HTERT RPE-1 (cell line): Measurements from ENCODE around the gene MRPS11.
"Not testable (repeated sequence)": the region's sequence is repeated elsewhere in the genome, so short reads cannot be mapped to it uniquely, and the experiment has no call there.

ENCODE experiments used
- in situ Hi-C: fragments of 300-500 bp; cut with MboI; formaldehyde crosslinking; loops from 4 replicates; pipeline ENCODE4 v1.14.3; 2020; ENCODE audit warnings: low sequenced_read_pairs

The MRPS11 gene

GRCh38 chr15:88454867-88455810, 12.4 kb upstream of the MRPS11 start:
- in situ Hi-C loops: no loop called here

GRCh38 chr15:88456733-88457132, 10.8 kb upstream of the MRPS11 start:
- in situ Hi-C loops: no loop called here

DNA sequence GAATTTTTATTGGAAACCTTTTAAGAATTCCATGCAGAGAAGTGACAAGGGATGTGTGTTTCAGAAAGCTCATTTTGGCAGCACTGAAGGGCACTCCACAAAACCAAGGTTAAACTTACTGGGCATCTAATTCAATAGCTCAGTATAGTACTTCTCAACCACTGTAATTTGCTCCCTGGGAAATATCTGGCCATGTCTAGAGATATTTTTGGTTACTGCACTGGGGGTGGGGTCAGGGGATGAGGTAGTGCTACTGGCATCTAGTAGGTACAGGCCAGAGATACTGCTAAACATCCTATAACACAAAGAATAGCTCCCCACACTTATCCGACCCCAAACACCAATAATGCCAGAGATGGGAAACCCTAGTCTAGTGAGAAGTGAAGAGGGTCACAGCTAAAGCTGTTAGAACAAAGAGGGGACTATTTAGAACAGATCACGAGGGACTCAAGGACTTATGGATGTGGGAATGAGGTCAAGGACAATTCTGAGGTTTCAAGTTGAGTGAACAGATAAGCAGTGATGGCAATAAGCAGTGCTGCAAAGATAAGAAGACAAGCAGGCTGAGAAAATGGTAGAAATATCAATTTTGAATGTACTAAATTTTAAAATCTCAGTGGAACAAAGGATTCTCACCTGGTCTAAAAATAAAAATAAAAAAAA, 3.5 kb upstream of the MRPS11 start:
- in situ Hi-C loops: no loop called here

DNA sequence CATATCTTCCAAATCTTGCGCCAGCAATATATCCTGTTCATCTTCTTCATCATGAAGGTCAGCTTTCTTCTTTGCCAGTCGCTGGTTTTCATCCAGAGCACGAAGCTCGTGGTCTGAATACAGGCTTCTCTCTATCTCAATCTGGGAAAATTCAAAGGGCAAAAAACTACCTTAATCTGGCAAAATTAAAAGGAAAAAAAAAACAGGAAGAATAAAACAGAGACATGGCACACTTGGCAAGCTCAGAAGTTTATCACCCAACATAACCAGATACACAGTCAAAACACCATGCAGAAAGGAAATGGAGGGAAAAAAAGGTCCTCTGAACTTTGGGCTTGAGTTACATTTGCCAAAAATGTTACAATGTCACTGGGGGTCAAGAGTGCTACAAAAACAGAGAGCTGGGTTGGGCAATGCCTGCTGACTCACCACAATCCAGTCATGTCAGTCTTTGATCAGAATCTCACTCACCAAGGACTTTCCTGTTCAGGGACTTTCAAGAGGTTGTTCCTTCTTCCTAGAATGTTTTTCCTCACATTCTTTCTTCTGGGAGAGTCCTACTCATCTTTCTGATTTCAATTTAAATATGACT, 1.8 kb upstream of the MRPS11 start:
- in situ Hi-C loops: no loop called here

DNA sequence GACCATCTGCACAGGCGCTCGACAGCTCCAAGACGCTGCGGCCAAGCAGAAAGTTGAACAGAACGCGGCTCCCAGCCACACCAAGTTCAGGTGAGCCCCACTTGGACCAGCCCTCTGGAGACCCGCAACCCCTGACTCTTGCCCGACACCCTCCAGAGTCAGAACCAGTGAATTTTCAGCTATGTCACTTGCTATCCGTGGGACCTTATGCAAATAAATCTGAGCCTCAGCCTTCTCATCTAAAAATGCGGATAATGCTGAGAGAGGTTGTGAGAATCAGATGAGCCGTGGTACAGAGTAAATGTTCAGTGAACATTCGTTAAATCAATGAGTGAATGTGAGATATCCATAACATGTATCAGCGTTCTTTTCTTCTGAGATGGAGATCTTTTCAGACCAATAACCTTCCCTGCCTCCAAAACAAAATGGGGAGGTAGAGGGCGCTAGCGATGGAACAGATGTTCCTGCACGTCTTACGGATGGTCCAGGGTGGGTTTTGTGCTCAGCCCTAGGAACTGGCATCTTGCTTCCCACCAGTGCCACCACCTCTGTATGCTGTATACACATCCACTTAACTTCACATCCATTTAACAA, 524 bp downstream of the MRPS11 start:
- in situ Hi-C loops: no loop called here

- in situ Hi-C loops: not testable (repeated sequence)
Observed at GRCh38 chr15:88468721-88469120, 1.2 kb downstream of the MRPS11 start.

DNA sequence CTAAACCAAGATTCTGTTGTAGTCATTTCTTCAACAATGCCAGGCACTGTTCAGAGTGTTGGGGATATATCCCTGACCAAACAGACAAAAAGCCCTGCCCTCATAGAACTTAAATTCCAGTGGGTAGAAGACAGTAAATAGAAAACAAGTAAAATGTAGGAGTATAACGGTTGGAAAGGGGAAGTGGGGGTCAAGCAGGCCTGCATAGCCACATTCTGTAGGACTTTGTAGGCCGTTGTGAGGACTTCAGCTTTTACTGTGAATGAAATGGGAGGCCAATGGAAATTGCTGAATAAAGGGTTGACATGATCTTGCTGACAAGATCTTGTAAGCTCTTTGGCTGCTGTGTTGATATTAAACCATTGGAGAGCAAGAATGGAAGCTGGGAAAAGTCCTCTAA, 1.8 kb downstream of the MRPS11 start:
- in situ Hi-C loops: no loop called here

GRCh38 chr15:88470625-88471372, 3.3 kb downstream of the MRPS11 start:
- in situ Hi-C loops: no loop called here

DNA sequence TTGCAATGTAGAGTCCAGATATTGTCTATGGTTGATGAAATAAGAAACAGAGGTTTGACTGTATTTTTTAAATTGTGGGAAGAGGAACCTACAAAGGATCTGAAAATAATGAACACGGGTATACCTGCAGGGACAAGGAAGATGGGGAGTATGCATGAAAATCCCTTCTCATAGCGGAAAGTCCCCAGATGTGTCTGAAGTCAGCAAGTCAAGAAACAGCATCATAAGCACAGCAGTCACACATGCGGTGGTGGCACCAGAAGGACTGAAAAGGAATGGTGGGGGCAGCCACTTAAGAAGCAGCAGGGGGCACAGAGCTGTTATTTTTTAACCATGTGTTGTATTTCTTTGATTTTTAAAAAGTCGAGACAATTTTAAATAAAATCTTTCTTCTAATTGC, 4.7 kb downstream of the MRPS11 start:
- in situ Hi-C loops: no loop called here

- in situ Hi-C loops: not testable (repeated sequence)
Observed at GRCh38 chr15:88473661-88474293, 6.3 kb downstream of the MRPS11 start.

GRCh38 chr15:88476635-88477060, 9.1 kb downstream of the MRPS11 start:
- in situ Hi-C loops: no loop called here

DNA sequence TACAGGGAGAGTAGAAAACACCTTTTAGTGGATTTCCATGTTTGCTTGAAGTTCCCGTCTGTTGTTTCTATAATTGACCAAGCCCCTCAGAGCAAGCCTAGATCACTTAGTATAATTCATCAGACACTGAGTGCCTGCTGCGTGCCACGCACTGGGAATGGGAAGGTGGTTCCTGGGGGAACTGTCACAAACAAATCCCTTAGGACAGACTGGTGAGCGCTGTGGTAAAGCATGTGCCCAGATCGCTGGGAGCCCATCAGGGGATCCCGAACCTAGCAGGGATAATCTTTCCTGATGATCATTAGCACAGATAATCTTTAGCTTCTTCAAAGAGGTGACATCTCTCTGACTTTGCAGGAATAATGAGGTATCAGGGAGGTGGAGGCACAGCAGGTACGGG, 9.6 kb downstream of the MRPS11 start:
- in situ Hi-C loops: no loop called here

- in situ Hi-C loops: no loop called here
Observed at GRCh38 chr15:88477904-88478303, 10.4 kb downstream of the MRPS11 start.

GRCh38 chr15:88479169-88479568, 11.7 kb downstream of the MRPS11 start:
- in situ Hi-C loops: no loop called here

DNA sequence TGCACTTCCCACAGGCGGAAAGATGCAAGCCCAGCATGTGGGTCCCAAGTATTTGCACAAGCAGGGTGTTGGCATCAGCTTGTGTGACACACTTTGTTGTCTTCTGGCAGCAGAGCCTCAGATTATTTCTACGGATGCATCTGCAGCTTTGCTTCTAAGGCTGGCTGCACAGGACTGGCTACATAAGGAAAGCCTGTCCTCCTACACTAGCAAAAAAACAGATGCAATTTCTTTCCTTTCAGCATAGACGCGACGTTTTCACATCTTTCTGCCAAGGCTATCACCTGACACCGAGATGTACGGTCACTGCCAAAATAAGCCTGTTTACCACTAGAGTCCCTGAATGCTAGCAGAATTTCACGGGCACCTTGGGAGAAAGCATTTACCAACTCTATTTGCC, 13.5 kb downstream of the MRPS11 start:
- in situ Hi-C loops: no loop called here

- in situ Hi-C loops: no loop called here
Observed at GRCh38 chr15:88482263-88482662, 14.8 kb downstream of the MRPS11 start.

- in situ Hi-C loops: no loop called here
Observed at GRCh38 chr15:88484682-88485331, 17.3 kb downstream of the MRPS11 start.

- in situ Hi-C loops: no loop called here
Observed at GRCh38 chr15:88487178-88487795, 19.8 kb downstream of the MRPS11 start.

DNA sequence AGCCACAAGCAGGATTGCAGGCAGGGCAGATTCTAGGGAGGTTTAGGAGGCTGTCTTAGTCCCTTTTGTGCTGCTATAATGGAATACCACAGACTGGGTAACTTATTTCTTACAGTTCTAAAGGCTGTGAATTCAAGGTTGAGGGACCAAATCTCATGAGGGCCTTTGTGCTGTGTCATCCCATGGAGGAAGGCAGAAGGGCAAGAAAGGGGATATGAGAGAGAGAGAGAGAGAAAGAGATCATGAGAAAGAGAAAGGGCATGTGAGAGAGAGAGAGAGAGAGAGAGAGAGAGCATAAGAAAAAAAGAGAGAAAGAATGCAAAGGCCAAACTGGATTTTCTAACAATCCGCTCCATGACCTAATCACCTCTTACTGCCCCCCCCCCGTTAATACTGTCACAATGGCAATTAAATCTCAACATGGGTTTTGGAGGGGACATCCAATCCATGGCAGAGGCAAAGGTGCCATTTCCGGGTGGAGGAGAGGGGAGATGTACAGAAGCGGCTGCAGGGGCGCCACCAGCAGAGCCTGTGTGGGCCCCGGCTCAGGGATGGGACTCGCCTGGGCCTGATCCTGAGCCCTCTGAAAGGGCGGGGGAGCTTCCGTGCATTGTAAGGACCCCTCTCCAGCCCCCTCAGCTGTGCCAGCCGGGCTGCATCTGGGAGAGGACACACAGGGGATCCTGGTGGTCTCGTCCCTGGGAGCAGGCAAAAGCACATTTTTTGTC, 20.5 kb downstream of the MRPS11 start:
- in situ Hi-C loops: no loop called here
